ENCODE results near the gene NPTN. TPM values are rescaled to one million over a fixed set of nuclear protein-coding genes. Genes with fewer than 3 reads are reported as not detected.

Gene NPTN
- total and polyA plus RNA-seq, 12 donors: 26.5 to 197 (median 127) TPM

DNA sequence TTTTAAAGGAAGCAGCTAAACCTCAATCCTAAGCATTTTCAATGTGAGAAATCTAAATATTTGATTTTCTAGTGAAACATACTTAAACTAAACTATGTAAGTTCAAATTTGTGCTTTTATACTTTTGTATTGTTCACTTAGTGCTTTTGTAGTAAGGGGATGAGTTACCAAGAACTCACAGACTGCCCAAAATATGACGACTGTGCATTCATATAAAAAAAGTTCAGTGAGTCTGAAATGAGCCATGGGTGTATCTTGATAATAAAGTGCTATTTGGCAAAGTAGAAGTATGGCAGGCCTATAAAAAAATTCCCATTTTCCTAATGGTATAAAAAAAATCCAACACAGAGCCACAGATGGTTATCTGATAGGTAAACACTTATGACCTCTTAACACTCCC is 66.2 kb downstream of the NPTN start:
- intact Hi-C loops (cut with DNase I): no loop called here
- TF ChIP-seq, protein P1, sequence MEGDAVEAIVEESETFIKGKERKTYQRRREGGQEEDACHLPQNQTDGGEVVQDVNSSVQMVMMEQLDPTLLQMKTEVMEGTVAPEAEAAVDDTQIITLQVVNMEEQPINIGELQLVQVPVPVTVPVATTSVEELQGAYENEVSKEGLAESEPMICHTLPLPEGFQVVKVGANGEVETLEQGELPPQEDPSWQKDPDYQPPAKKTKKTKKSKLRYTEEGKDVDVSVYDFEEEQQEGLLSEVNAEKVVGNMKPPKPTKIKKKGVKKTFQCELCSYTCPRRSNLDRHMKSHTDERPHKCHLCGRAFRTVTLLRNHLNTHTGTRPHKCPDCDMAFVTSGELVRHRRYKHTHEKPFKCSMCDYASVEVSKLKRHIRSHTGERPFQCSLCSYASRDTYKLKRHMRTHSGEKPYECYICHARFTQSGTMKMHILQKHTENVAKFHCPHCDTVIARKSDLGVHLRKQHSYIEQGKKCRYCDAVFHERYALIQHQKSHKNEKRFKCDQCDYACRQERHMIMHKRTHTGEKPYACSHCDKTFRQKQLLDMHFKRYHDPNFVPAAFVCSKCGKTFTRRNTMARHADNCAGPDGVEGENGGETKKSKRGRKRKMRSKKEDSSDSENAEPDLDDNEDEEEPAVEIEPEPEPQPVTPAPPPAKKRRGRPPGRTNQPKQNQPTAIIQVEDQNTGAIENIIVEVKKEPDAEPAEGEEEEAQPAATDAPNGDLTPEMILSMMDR (IDR thresholded peaks at IDR 0.05): no peak
- TF ChIP-seq POLR2A (IDR thresholded peaks at IDR 0.05): no peak

GRCh38 chr15:73564255-73564654 is 68.9 kb downstream of the NPTN start:
- intact Hi-C loops (cut with DNase I): loop anchor here (5.0 kb wide), 2 partner anchors 68 to 73 kb away; partner anchors contain the start of gene NPTN (in 1 of the 2)
- Histone ChIP-seq H3K27ac (no peak overlapping the region), H3K4me3 (no peak overlapping the region), H3K9me3 (replicated peaks in 1 of 3) (no peaks in the 10 kb centered on the region), H3K4me1 (replicated peaks in 1 of 2) (no peaks in the 10 kb centered on the region), H3K36me3 (replicated peaks in 1 of 2) (peaks cover 0 to 42% of the 10 kb centered on the region in 2 donors), H3K27me3 (no peaks in the 10 kb centered on the region)
- no peak for TF ChIP-seq POLR2A (IDR thresholded peaks at IDR 0.05)
- TF ChIP-seq, protein P1 (IDR thresholded peaks at IDR 0.05): peak in 2 of 6 experiments; percentile 5 to 17
- peak in 3 of 7 donors; percentile 3 to 48 (median 28) for DNase-seq
- WGBS, 4 donors: 32 to 37% (median 35%) methylated on average over 6 of the region's 6 CpGs

More for the DNA sequence above, 66.2 kb downstream of the NPTN start:
- Histone ChIP-seq H3K27ac (no peak overlapping the region), H3K4me1 (replicated peaks in 1 of 2) (peaks cover 0 to under 1% of the 10 kb centered on the region in 2 donors), H3K27me3 (no peaks in the 10 kb centered on the region), H3K36me3 (replicated peaks in 1 of 2) (peaks cover 0 to 44% of the 10 kb centered on the region in 2 donors), H3K4me3 (no peak overlapping the region), H3K9me3 (replicated peaks in 1 of 3) (no peaks in the 10 kb centered on the region)
- DNase-seq: no peak
- 81 to 94% (median 93%) methylated on average over 1 of the region's 1 CpG for WGBS, 4 donors

GRCh38 chr15:73560501-73561117 is 72.6 kb downstream of the NPTN start:
- intact Hi-C loops (cut with DNase I): loop anchor here (5.0 kb wide), 2 partner anchors 72 to 77 kb away; partner anchors contain the start of gene NPTN (in 1 of the 2)
- no peak overlapping the region for H3K4me3 ChIP-seq

GRCh38 chr15:73558529-73558928 is 74.7 kb downstream of the NPTN start:
- no peak for DNase-seq
- H3K36me3 ChIP-seq (replicated peaks in 1 of 2): peaks cover 0 to 44% of the 10 kb centered on the region in 2 donors
- no peak overlapping the region for H3K27ac ChIP-seq
- 87 to 97% (median 90%) methylated on average over 1 of the region's 1 CpG for WGBS, 4 donors
- TF ChIP-seq POLR2A (IDR thresholded peaks at IDR 0.05): no peak
- TF ChIP-seq, protein P1 (IDR thresholded peaks at IDR 0.05): no peak
- H3K9me3 ChIP-seq (replicated peaks in 1 of 3): no peaks in the 10 kb centered on the region
- no peaks in the 10 kb centered on the region for H3K27me3 ChIP-seq
- intact Hi-C loops (cut with DNase I): loop anchor here in 1 of 2 donors (10.0 kb wide), 1 partner anchor 146 kb away; no protein-coding TSS in a partner anchor
- H3K4me3 ChIP-seq: no peak overlapping the region
- H3K4me1 ChIP-seq (replicated peaks in 1 of 2): no peaks in the 10 kb centered on the region

More at GRCh38 chr15:73560501-73561117, 72.6 kb downstream of the NPTN start:
- no peaks in the 10 kb centered on the region for H3K4me1 ChIP-seq (replicated peaks in 1 of 2)
- 56 to 72% (median 66%) methylated on average over 2 of the region's 2 CpGs for WGBS, 4 donors
- H3K27me3 ChIP-seq: no peaks in the 10 kb centered on the region
- TF ChIP-seq, protein P1 (IDR thresholded peaks at IDR 0.05): peak; percentile 28 to 57 (median 32)
- no peak for TF ChIP-seq POLR2A (IDR thresholded peaks at IDR 0.05)
- no peaks in the 10 kb centered on the region for H3K9me3 ChIP-seq (replicated peaks in 1 of 3)
- peaks cover 0 to 44% of the 10 kb centered on the region in 2 donors for H3K36me3 ChIP-seq (replicated peaks in 1 of 2)
- H3K27ac ChIP-seq: no peak overlapping the region
- DNase-seq: peak in 1 of 7 donors; percentile 12

Data from adrenal gland (tissue), 12 donors.